ENCODE data around the gene SGPP1. TPM values are rescaled to one million over a fixed set of nuclear protein-coding genes. Genes with fewer than 3 reads are reported as not detected.

SGPP1 gene
- total RNA-seq, 4 donors from 2014 or later, result 18.0 to 26.8 (median 19.3) TPM

DNA sequence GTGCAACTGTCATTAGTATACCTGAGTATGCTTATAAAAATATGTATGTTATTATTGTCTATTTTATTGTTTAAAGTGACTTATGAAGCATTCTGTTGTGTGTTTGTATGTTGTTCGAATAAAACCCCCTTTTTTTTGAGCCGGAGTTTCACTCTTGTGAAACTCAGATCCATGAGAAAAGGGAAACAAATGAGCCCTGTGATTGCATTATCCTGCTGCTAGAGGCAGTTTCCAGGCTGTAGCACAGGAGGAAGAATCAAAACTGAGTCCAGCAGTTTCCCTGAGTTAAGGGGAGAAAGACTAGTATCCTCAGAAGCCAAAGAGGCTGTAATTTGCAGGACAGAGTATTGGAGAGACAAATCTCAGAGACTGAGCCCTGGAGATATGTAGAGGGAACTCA is 12.5 kb downstream of the SGPP1 start:
- TF ChIP-seq EP300 (IDR thresholded peaks at IDR 0.05), result no peak
- TF ChIP-seq POLR2A (IDR thresholded peaks at IDR 0.05; ENCODE audit: low read depth), result no peak
- no peak for TF ChIP-seq POLR2AphosphoS5 (IDR thresholded peaks at IDR 0.05)
- no peak for TF ChIP-seq CTCF (IDR thresholded peaks at IDR 0.05)
- intact Hi-C loops (cut with DNase I), result no loop called here
- Histone ChIP-seq H3K36me3 (peaks cover 0 to 5% (median 3%) of the 10 kb centered on the region in 4 donors), H3K9me3 (peaks cover 0 to 20% (median 16%) of the 10 kb centered on the region in 4 donors), H3K27ac (replicated peaks in 1 of 4) (no peak overlapping the region), H3K4me1 (peaks cover 0 to 3% (median 0%) of the 10 kb centered on the region in 4 donors), H3K4me3 (no peak overlapping the region), H3K27me3 (no peaks in the 10 kb centered on the region)
- WGBS, result 98% methylated on average over 2 of the region's 2 CpGs
- no peak for DNase-seq (ENCODE audit: extremely low spot score)

- TF ChIP-seq POLR2AphosphoS5 (IDR thresholded peaks at IDR 0.05), result no peak
- TF ChIP-seq EP300 (IDR thresholded peaks at IDR 0.05), result no peak
- TF ChIP-seq CTCF (IDR thresholded peaks at IDR 0.05), result no peak
- no peak for TF ChIP-seq POLR2A (IDR thresholded peaks at IDR 0.05; ENCODE audit: low read depth)
- Histone ChIP-seq H3K36me3 (peaks cover 0 to 4% (median 0%) of the 10 kb centered on the region in 4 donors), H3K27me3 (no peaks in the 10 kb centered on the region), H3K4me3 (no peak overlapping the region), H3K9me3 (peaks cover 0 to 20% (median 16%) of the 10 kb centered on the region in 4 donors), H3K27ac (replicated peaks in 1 of 4) (no peak overlapping the region), H3K4me1 (peaks cover 0 to 3% (median 0%) of the 10 kb centered on the region in 4 donors)
- no peak for DNase-seq (ENCODE audit: extremely low spot score)
- intact Hi-C loops (cut with DNase I), result no loop called here
These were observed 14.1 kb downstream of the SGPP1 start for GRCh38 chr14:63713764-63714163.

DNA sequence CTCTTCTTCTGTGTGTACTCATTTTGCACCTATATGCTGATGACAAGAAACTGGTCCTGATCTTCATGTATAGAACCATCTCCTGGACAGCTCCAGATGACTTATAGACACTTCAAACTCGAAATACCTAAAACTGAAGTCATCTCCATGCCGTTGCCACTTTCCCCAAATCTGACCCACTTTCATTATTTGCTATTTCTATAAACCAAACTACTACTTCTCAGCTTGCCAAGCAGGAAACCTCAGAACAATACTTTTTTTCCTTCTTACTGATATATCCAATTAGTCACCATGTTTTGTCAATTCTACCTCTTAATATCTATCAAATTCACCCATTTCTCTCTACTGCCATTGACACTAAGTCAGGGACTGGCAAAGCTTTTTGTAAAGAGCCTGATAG is 14.8 kb downstream of the SGPP1 start:
- intact Hi-C loops (cut with DNase I), result no loop called here
- no peak overlapping the region for H3K4me3 ChIP-seq
- no peaks in the 10 kb centered on the region for H3K27me3 ChIP-seq
- no peak overlapping the region for H3K27ac ChIP-seq (replicated peaks in 1 of 4)
- peaks cover 0 to 3% (median 0%) of the 10 kb centered on the region in 4 donors for H3K4me1 ChIP-seq
- WGBS, result 94% methylated on average over 2 of the region's 2 CpGs
- peaks cover 0 to 19% (median 15%) of the 10 kb centered on the region in 4 donors for H3K9me3 ChIP-seq
- H3K36me3 ChIP-seq, result peaks cover 0 to 4% (median 0%) of the 10 kb centered on the region in 4 donors
- DNase-seq (ENCODE audit: extremely low spot score), result no peak
- TF ChIP-seq POLR2A (IDR thresholded peaks at IDR 0.05; ENCODE audit: low read depth) (no peak), POLR2AphosphoS5 (IDR thresholded peaks at IDR 0.05) (no peak), CTCF (IDR thresholded peaks at IDR 0.05) (no peak), EP300 (IDR thresholded peaks at IDR 0.05) (no peak)

DNA sequence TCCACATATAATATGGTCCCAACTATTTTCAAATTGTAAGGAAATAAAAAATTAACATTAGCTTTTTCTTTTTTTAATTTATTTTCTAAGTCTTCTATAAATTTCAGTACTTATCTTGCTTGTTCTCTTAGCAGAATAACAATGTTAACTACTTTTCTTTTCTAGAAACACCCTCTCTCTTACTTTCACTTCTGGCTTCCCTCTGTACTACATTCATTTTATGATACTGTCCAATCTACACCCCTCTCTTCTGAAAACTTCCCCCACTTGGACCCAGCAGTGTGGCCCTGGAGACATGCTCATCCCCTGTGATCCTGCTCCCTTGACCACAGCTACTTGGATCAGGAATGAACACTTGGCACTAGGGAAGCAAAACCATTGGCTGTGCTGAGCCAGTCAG is 15.7 kb downstream of the SGPP1 start:
- peaks cover 0 to 4% (median 0%) of the 10 kb centered on the region in 4 donors for H3K36me3 ChIP-seq
- no peak for DNase-seq (ENCODE audit: extremely low spot score)
- intact Hi-C loops (cut with DNase I), result no loop called here
- no peak overlapping the region for H3K4me3 ChIP-seq
- H3K4me1 ChIP-seq, result peaks cover 0 to 3% (median 0%) of the 10 kb centered on the region in 4 donors
- no peaks in the 10 kb centered on the region for H3K27me3 ChIP-seq
- H3K9me3 ChIP-seq, result peaks cover 0 to 10% (median 6%) of the 10 kb centered on the region in 4 donors
- no peak overlapping the region for H3K27ac ChIP-seq (replicated peaks in 1 of 4)
- TF ChIP-seq POLR2AphosphoS5 (IDR thresholded peaks at IDR 0.05) (no peak), POLR2A (IDR thresholded peaks at IDR 0.05; ENCODE audit: low read depth) (no peak), EP300 (IDR thresholded peaks at IDR 0.05) (no peak), CTCF (IDR thresholded peaks at IDR 0.05) (no peak)

DNA sequence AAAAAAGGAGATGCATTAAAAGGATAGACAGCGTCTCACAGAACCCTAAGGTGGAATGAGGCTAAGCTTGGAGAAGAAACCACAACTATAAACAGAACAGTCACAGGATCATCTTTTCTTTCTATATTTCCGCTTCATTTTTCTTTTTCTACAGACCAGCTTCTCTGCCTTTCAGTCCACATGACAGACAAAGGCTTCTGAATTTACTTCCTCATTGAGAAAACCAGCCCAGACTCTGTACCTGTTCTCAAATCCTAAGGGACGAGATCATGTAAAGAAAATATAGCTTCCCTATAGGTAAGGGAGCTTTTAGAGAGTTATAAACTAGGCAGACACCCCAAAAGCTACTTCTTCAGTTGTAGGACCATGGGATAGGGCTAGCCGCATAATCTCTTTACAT is 17.4 kb downstream of the SGPP1 start:
- TF ChIP-seq CTCF (IDR thresholded peaks at IDR 0.05), result no peak
- no peak for TF ChIP-seq EP300 (IDR thresholded peaks at IDR 0.05)
- no peak for TF ChIP-seq POLR2A (IDR thresholded peaks at IDR 0.05; ENCODE audit: low read depth)
- no peak for TF ChIP-seq POLR2AphosphoS5 (IDR thresholded peaks at IDR 0.05)
- DNase-seq (ENCODE audit: extremely low spot score), result no peak
- Histone ChIP-seq H3K9me3 (no peaks in the 10 kb centered on the region), H3K27ac (replicated peaks in 1 of 4) (no peak overlapping the region), H3K27me3 (no peaks in the 10 kb centered on the region), H3K4me3 (no peak overlapping the region), H3K36me3 (peaks cover 0 to 3% (median 0%) of the 10 kb centered on the region in 4 donors), H3K4me1 (peaks cover 0 to 3% (median 0%) of the 10 kb centered on the region in 4 donors)
- intact Hi-C loops (cut with DNase I), result no loop called here
- 92% methylated on average over 4 of the region's 4 CpGs for WGBS

Data from esophagus muscularis mucosa (tissue), 4 donors.